HL-60/S4 treated with retinoic acid at 250 ng/mL for 4 days and 3 days (cell line): ENCODE data around the gene NDUFV2.

Experiments
- in situ Hi-C: fragments of 300-500 bp; cut with MboI; formaldehyde crosslinking; loops from 2 replicates; pipeline ENCODE4 v1.7.0; 2022; ENCODE audit warnings: low sequenced_read_pairs

Gene NDUFV2

DNA sequence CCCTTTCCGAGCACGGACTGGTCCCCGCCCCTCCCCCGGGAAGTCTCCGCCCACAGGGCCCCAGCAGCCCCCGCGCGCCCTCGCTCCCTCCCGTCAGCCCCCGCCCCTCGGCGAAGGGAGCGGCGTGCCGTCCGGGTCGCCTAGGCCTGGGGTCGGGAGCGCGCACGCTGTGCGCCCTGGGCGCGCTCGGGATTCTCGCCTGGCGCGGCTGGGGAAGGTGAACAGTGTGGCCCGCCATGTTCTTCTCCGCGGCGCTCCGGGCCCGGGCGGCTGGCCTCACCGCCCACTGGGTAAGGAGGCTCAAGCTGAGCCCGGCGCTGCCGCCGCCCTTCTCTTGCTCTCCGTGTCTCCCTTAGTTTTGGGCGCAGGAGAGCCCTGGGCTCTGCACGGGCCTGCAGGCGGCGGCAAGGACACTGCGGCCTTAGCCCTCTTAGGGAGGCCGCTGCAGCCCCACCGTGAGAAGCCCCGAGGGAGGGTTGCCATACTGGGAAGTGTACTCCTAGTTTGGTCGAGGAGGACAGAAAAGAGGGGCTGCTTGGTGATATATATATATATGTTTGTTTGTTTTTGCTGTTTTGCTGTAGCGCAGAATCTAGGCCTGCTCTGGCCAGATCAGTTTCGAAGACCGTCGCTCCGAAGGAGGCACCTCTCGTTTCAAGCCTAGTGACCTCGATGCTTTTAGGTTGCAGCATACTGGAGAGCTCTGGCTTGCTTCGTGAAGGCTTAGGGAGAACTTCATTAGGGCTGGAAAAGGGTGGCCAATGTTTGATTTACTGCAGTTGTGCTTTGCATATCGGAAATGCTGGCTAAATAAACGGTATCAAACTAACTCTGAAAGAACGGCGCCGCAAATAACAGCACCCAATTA is at the start of gene NDUFV2:
Gene NDUFV2, plus strand, starts transcription at position 192 of the 868 bp plus-strand sequence. Its CDS starts 45 bp downstream, at position 237.
- in situ Hi-C loops: no loop called here

GRCh38 chr18:9053814-9054213 is 48.7 kb upstream of the NDUFV2 start:
- in situ Hi-C loops: no loop called here

GRCh38 chr18:9055185-9055584 is 47.3 kb upstream of the NDUFV2 start:
- in situ Hi-C loops: no loop called here

DNA sequence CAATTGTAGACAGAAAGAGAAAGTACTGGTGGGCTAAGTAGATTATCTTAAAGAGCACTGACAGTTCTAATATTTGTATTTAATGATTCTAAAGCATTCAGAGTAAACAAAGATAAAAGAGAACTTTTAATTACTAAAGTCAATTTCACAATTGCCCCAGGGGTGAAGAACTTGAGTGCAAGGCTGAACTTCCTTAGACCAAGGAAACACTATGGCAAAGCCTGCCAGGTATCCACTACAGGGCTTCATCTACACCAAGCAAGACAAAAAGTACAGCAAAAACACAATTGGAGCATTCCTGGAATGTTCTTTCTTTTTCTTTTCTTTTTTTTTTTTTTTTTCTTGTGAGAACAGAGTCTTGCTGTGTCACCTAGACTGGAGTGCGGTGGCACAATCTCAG is 46.9 kb upstream of the NDUFV2 start:
- in situ Hi-C loops: no loop called here

- in situ Hi-C loops: no loop called here
These were observed 44.9 kb upstream of the NDUFV2 start for GRCh38 chr18:9057646-9058045.

DNA sequence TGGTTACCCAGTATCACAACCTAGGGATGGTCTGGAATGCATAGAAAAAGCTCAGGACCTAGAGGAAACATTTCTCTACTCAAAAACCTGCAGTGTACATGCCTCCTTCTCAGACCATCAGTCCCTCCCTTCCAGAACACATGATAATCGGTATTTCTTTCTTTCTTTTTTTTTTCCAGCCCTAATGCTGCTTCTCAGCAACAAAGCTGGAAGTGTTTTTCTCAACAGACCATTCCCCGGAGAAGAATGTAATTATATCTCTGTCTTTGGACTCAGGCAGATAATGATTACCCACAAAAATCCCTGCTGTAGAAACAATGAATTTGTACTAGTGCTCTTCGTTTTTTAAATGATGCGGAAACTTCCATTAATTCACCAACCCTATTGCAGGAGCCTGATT is 44.1 kb upstream of the NDUFV2 start:
- in situ Hi-C loops: no loop called here

GRCh38 chr18:9062418-9062751 is 40.1 kb upstream of the NDUFV2 start:
- in situ Hi-C loops: no loop called here

DNA sequence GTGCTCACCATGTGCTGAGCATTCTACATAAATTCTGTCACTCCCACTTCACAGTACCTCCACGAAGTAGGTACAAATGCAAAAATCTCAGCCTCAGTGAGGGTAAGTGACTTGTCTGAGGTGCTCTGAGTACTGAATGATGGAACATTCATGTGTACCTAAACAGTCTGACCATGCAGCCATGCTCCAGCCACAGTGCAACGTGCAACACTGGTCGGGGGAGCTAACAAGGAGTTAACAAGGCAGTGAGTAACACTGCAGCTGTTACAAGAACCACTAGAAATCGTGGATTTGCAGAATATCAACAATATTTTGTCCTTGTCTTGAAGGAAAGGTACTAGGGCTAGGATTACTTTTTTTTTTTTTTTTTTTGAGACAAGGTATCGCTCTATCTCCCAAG is 36.6 kb upstream of the NDUFV2 start:
- in situ Hi-C loops: no loop called here

DNA sequence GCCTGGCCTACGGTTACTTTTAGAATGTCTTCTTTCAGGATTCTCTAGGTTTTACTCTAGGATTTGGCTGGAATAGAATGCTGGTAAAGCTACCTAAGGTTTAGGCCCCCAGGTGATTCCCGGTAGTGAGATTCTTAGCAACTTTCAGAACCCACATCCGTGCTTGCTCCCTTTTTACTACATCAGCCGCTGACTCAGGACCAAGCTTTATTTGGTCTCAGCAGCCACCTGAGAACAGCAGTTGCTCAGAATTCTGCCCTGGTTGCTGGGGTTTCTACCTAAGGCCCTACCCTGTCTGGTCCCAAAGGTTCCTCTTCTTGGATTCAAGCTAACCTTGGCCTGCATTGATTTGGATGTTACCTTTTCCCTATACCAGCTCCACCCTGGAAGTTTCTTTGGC is 36.1 kb upstream of the NDUFV2 start:
- in situ Hi-C loops: no loop called here

DNA sequence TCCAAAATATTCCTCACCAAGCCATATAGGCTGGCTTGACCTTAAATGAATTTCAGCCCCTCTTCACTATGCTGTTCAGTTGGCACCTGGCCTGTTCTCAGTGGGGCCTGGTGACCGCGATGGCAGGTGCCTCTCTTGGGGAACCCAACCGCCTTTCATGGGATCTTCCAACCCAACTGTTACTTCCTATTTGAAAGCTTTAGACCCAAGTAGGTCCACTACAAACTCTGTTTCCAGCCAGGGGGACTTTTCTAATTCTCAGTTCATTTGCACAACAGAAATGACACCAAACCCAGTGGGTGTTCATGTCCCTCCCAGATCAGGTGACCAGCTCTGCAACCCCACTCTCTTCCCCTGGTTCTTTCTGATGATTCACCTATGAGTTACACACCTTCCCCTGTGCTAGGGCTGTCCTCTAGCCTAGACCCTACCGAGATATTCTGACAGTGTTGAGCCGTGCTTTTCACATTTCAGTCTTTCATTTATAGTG is 35.6 kb upstream of the NDUFV2 start:
- in situ Hi-C loops: no loop called here

- in situ Hi-C loops: no loop called here
These were observed 34.7 kb upstream of the NDUFV2 start for GRCh38 chr18:9067823-9068222.

DNA sequence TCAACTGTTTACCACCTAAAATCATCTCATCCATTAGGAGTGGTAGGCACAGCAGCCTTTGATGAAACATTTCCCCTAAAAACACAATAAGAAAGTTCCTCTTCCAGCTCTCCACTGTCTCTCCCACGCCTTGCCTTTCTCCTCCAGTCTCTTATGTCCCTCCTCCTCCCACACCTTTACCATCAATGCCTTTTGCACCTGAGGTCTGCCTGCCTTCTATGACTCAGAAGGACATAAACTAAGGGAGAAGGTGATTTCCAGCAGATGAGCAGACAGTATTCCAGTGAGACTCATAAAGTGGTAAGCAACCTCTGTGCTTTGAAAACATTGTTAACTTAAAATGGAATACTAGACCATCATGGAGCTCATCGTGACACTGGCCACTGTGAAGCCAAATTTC is 34.2 kb upstream of the NDUFV2 start:
- in situ Hi-C loops: no loop called here

DNA sequence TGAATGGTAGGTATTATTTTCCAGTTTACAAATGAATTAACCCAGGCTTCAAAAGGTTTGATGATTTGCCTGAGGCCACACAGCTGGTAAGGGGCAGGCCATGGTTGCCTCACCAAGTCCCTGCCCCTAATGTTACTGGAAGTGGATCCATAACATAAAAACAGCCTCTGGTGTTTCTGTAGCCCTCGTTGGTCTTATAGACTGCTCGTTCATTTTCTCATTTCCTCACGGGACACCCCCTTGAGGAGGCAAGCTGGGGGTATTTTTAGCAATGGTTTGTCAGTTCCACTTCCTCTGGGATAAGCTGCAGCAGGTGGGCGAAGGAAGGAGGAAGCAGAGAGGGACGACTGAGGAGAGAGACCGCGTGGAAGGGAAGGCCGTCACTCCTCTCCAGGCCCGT is 32.9 kb upstream of the NDUFV2 start:
- in situ Hi-C loops: no loop called here

DNA sequence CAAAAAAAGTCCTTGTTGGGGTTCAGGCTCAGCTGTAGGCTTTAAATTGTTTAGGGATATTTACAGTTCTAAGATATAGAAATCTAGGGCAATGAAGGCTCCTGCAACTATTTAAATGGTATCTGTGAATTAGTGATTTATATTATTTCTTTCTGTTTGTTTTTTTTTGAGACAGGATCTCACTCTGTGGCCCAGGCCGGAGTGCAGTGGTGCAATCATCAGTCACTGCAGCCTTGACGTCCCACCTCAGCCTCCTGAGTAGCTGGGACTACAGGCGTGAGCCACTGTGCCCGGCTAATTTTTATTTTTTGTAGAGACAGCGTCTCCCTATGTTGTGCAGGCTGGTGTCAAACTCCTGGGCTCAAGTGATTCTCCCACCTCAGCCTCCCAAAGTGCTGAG is 32.3 kb upstream of the NDUFV2 start:
- in situ Hi-C loops: no loop called here

- in situ Hi-C loops: no loop called here
These were observed 22.5 kb upstream of the NDUFV2 start for GRCh38 chr18:9079818-9080528.

DNA sequence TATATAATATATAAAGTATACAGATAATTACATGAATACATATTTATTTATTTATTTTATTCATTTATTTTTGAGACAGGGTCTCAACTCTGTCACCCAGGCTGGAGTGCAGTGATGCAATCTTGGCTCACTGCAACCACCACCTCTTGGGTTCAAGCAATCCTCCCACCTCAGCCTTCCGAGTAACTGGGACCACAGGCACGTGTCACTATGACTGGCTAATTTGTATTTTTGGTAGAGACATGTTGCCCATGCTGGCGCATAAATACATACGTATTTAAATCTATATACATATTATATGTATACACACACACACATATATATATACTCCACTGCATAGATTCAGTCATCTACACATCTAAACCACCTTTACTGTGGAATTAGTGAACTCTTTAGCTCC is 20.6 kb upstream of the NDUFV2 start:
- in situ Hi-C loops: no loop called here

DNA sequence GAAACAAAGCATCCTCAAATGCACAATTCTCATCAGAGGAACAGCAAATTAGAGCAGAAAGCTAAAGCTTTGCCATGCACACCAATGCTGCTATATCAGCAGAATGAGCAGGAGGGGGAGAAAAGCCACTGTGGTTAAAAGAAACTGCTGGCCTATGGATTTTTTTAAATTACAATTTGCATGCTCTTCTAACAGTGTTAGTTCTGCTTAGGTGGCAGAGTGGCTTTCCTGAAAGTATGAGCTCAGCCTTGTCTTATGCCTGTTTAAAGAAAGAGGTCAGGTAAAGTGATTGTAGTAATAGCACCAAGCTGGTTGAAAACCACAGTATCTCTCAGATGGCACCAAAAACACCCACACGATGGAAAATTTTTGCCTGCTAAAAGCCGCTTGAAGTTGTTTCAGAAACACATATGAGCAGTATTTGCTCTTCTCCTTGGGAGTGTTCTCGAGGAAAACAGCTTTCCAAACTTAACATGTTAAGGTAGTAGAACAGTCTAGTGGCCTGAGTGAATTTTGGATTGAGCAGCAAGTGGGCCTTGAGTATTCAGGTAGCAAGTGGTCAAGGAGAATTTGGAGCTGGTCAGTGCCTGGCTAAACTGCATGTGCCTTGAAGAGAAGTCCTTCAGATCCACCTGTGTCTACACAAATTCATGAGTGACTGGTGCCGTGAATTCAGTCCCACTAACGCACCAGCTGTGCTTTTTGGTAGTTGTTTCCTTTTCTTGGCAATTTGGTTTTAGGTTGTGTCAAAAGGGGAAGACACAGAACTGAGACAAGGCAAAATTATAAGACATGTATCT is 19.6 kb upstream of the NDUFV2 start:
- in situ Hi-C loops: no loop called here

DNA sequence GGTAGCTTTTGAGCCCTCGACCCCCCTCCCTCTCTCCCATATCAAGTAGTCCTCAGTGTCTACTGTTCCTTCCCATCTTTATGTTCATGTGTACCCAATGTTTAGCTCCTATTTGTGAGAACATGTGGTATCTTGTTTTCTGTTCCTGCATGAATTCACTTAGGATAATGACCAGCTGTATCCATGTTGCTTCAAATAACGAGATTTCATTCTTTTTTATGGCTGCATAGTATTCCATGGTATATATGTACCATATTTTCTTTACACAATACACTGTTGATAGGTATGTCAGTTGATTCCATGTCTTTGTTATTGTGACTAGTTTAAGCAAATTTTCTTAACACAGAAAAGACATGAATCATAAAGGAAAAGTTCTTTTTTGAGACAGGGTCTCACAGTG is 16.5 kb upstream of the NDUFV2 start:
- in situ Hi-C loops: no loop called here

- in situ Hi-C loops: no loop called here
These were observed 15.9 kb upstream of the NDUFV2 start for GRCh38 chr18:9086624-9087023.

GRCh38 chr18:9087144-9087543 is 15.4 kb upstream of the NDUFV2 start:
- in situ Hi-C loops: no loop called here

DNA sequence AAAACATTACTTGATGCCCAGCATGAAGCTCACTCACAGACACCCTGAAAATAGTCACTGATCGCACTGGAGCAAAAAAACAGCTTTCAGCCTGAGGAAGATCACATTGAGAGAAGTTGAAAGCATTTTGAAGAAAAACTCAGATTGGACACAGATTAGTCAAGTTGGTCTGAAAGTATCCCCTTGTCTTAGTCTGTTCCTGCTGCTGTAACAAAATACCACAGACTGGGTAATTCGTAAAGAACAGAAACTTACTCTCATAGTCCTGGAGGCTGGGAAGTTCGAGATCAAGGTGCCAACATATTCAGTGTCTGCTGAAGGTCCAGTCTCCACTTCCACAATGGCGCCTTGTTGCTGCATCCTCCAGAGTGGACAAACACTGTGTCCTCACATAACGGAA is 14.2 kb upstream of the NDUFV2 start:
- in situ Hi-C loops: no loop called here
